GM18519 (cell line): ENCODE data around the gene SLC2A14.
"Not testable (repeated sequence)": the region's sequence is repeated elsewhere in the genome, so short reads cannot be mapped to it uniquely, and the experiment has no call there.

Experiments used
- ATAC-seq: cut with Tn5 transposase; IDR thresholded peaks from one replicate; pipeline ENCODE4 v1.9.1; 2021; ENCODE audit warnings: mild to moderate bottlenecking, moderate library complexity; ENCODE audit not compliant: unreplicated experiment, low FRiP score

The SLC2A14 gene

GRCh38 chr12:7877420-7877819 lies 4.7 kb upstream of the SLC2A14 start:
- no peak for ATAC-seq

GRCh38 chr12:7870335-7870734 lies 2.4 kb downstream of the SLC2A14 start:
- ATAC-seq, result no peak

GRCh38 chr12:7869137-7869536 lies 3.6 kb downstream of the SLC2A14 start:
- no peak for ATAC-seq

GRCh38 chr12:7868391-7868790 lies 4.3 kb downstream of the SLC2A14 start:
- ATAC-seq, result no peak

GRCh38 chr12:7864601-7865150 lies 8.0 kb downstream of the SLC2A14 start:
- ATAC-seq, result no peak

- ATAC-seq, result not testable (repeated sequence)
Measured at GRCh38 chr12:7862814-7863348, 9.8 kb downstream of the SLC2A14 start.

GRCh38 chr12:7862301-7862700 lies 10.4 kb downstream of the SLC2A14 start:
- ATAC-seq, result not testable (repeated sequence)

GRCh38 chr12:7859552-7859951 lies 13.2 kb downstream of the SLC2A14 start:
- ATAC-seq, result no peak

GRCh38 chr12:7857971-7858370 lies 14.7 kb downstream of the SLC2A14 start:
- no peak for ATAC-seq

GRCh38 chr12:7856516-7856915 lies 16.2 kb downstream of the SLC2A14 start:
- ATAC-seq, result no peak

- ATAC-seq, result no peak
Measured at GRCh38 chr12:7853557-7853956, 19.2 kb downstream of the SLC2A14 start.

- not testable (repeated sequence) for ATAC-seq
Measured at GRCh38 chr12:7851622-7852081, 21.1 kb downstream of the SLC2A14 start.

- not testable (repeated sequence) for ATAC-seq
Measured at GRCh38 chr12:7850099-7850498, 22.6 kb downstream of the SLC2A14 start.

- not testable (repeated sequence) for ATAC-seq
Measured at GRCh38 chr12:7848098-7848422, 24.7 kb downstream of the SLC2A14 start.

GRCh38 chr12:7847226-7848097 lies 25.3 kb downstream of the SLC2A14 start:
- not testable (repeated sequence) for ATAC-seq

- ATAC-seq, result no peak
Measured at GRCh38 chr12:7844116-7844515, 28.6 kb downstream of the SLC2A14 start.

GRCh38 chr12:7843583-7843982 lies 29.1 kb downstream of the SLC2A14 start:
- not testable (repeated sequence) for ATAC-seq

- not testable (repeated sequence) for ATAC-seq
Measured at GRCh38 chr12:7843149-7843548, 29.6 kb downstream of the SLC2A14 start.

GRCh38 chr12:7842444-7842843 lies 30.3 kb downstream of the SLC2A14 start:
- not testable (repeated sequence) for ATAC-seq

- ATAC-seq, result not testable (repeated sequence)
Measured at GRCh38 chr12:7839848-7840247, 32.9 kb downstream of the SLC2A14 start.

GRCh38 chr12:7839226-7839625 lies 33.5 kb downstream of the SLC2A14 start:
- ATAC-seq, result not testable (repeated sequence)

- no peak for ATAC-seq
Measured at GRCh38 chr12:7837366-7837765, 35.3 kb downstream of the SLC2A14 start.
